Tibial nerve (tissue), 4 donors: Measurements from ENCODE around the gene KCNJ13. TPM values are rescaled to one million over a fixed set of nuclear protein-coding genes. Genes with fewer than 3 reads are reported as not detected.

Experiments used
- DNase-seq, 2 donors: peaks; one replicate each; pipeline ENCODE4 v3.0.0-alpha.2; 2019; ENCODE audit warnings: low spot score in 2 of 2
- H3K27ac ChIP-seq, 4 donors: fragments of 200-600 bp; sonication (generic) in 3 of 4; one replicate each; pipeline ENCODE4 v1.5.1; 2017 to 2019; ENCODE audit warnings: mild to moderate bottlenecking in 1 of 4
- H3K27me3 ChIP-seq, 2 donors: fragments of 200-600 bp; sonication (generic) in 1 of 2; one replicate each; pipeline versions ENCODE4 v1.5.1 to v1.6.0; 2017 to 2019
- H3K36me3 ChIP-seq, 3 donors: fragments of 200-600 bp; sonication (generic); one replicate each; pipeline ENCODE4 v1.5.1; 2018 to 2019
- H3K4me1 ChIP-seq, 4 donors: fragments of 200-600 bp; sonication (generic) in 3 of 4; one replicate each; pipeline ENCODE4 v1.5.1; 2017 to 2019
- H3K4me3 ChIP-seq, 4 donors: fragments of 200-600 bp; sonication (generic) in 3 of 4; one replicate each; pipeline ENCODE4 v1.5.1; 2017 to 2019; ENCODE audit warnings: mild to moderate bottlenecking in 1 of 4, moderate library complexity in 1 of 4
- H3K9me3 ChIP-seq, 4 donors: fragments of 200-600 bp; sonication (generic) in 3 of 4; one replicate each; pipeline ENCODE4 v1.5.1; 2017 to 2019
- CTCF ChIP-seq, 5 experiments: fragments of 200-600 bp in 3 of 5; fragments of 450-650 bp in 2 of 5; sonication (generic) in 3 of 5; IDR thresholded peaks; one replicate each; pipeline ENCODE4 v1.5.1; 2016 to 2019; ENCODE audit warnings: antibody characterized with exemption in 5 of 5, mild to moderate bottlenecking in 3 of 5, moderate library complexity in 2 of 5
- EP300 ChIP-seq, 2 donors: sonication (generic); formaldehyde crosslinking; IDR thresholded peaks; one replicate each; pipeline ENCODE4 v1.6.1; 2017; ENCODE audit warnings: antibody characterized with exemption in 2 of 2, mild to moderate bottlenecking in 1 of 2
- POLR2A ChIP-seq, 2 donors: fragments of 450-650 bp; IDR thresholded peaks; one replicate each; pipeline ENCODE4 v1.6.1; 2017; ENCODE audit warnings: antibody characterized with exemption in 2 of 2, mild to moderate bottlenecking in 2 of 2, moderate library complexity in 2 of 2
- WGBS, 2 donors: methylation state at CpG; one replicate each; pipeline ENCODE4 v1.1.5; 2018; 5-methylcytosine and 5-hydroxymethylcytosine counted together
- total RNA-seq, 4 donors: library from RNA; depleted of rRNA; stranded (reverse); fragments of >200 nt; gene quantifications; one replicate each; pipeline ENCODE4 v1.1.0, GENCODE V29; 2016

KCNJ13 gene
- total RNA-seq, 4 donors from 2014 or later: not detected

DNA sequence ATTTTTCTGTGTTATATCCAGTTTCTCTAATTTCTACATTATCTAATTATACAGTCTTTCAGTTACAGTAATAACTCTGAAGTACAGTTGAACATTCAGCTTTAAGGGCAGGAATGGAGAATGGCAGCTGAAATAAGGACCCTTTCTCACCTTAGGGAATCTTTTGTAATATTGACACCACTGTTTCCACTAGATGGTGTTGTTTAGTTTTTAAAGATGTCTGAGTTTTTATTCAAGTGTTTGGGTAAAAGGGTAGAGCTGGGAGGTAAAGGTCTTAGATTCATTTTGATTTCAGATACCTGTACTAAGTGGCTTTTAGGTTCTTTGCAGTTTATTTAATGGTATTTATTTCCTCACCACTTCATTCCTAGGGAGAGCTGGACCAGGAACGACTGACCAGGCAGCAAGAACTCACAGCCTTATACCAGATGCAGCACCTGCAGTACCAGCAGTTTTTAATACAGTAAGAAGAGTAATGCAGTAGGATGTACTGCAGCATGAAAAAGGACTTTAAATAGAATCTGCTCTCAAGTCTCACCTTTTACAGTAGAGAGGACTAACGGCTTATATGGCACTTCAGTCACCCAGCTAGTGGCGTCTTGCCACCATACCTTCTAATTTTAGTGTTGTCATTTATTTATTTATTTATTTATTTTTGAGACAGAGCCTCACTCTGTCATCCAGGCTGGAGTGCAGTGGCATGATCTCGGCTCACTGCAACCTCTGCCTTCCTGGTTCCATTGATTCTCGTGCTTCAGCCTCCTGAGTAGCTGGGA is 33.2 kb upstream of the KCNJ13 start:
- DNase-seq: no peak
- Histone ChIP-seq H3K27me3 (no peaks in the 10 kb centered on the region), H3K4me1 (no peaks in the 10 kb centered on the region), H3K9me3 (peaks cover 0 to under 1% (median 0%) of the 10 kb centered on the region in 4 donors), H3K36me3 (peaks cover 3 to 98% (median 5%) of the 10 kb centered on the region in 3 donors), H3K4me3 (no peak overlapping the region), H3K27ac (no peak overlapping the region)
- WGBS, 2 donors: 91 to 92% methylated on average over 5 of the region's 5 CpGs
- no peak for TF ChIP-seq POLR2A (IDR thresholded peaks at IDR 0.05)
- TF ChIP-seq EP300 (IDR thresholded peaks at IDR 0.05): no peak
- no peak for TF ChIP-seq CTCF (IDR thresholded peaks at IDR 0.05)

DNA sequence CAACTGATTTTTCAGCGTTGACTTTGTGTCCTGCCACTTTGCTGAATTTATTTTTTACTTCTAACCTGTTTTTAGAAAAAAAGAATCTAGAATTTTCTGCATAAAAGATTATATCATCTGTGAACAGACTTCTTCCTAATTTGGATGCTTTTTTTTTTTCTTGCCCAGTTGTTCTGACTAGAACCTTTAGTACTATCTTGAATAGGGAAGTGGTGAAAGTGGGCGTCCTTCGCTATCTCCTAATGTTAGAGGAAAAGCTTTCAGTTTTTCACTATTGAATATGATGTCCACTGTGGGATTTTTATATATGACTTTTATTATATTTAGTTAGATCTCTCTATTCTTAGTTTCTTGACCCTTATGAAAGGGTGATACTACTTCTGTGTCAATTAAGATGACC is 25.7 kb upstream of the KCNJ13 start:
- Histone ChIP-seq H3K4me1 (no peaks in the 10 kb centered on the region), H3K36me3 (peaks cover 0 to 88% (median 0%) of the 10 kb centered on the region in 3 donors), H3K4me3 (no peak overlapping the region), H3K27me3 (no peaks in the 10 kb centered on the region), H3K9me3 (peaks cover 0 to 29% (median 5%) of the 10 kb centered on the region in 4 donors), H3K27ac (no peak overlapping the region)
- WGBS, 2 donors: 77 to 93% methylated on average over 3 of the region's 3 CpGs
- DNase-seq: no peak
- TF ChIP-seq POLR2A (IDR thresholded peaks at IDR 0.05) (no peak), CTCF (IDR thresholded peaks at IDR 0.05) (no peak), EP300 (IDR thresholded peaks at IDR 0.05) (no peak)

- Histone ChIP-seq H3K4me3 (no peak overlapping the region), H3K9me3 (peaks cover 0 to 29% (median 5%) of the 10 kb centered on the region in 4 donors), H3K27me3 (no peaks in the 10 kb centered on the region), H3K36me3 (peaks cover 0 to 88% (median 2%) of the 10 kb centered on the region in 3 donors), H3K4me1 (no peaks in the 10 kb centered on the region), H3K27ac (no peak overlapping the region)
- TF ChIP-seq POLR2A (IDR thresholded peaks at IDR 0.05) (no peak), EP300 (IDR thresholded peaks at IDR 0.05) (no peak), CTCF (IDR thresholded peaks at IDR 0.05) (no peak)
- no peak for DNase-seq
- 19 to 33% methylated on average over 2 of the region's 2 CpGs for WGBS, 2 donors
These were observed 23.8 kb upstream of the KCNJ13 start for GRCh38 chr2:232800166-232800565.

DNA sequence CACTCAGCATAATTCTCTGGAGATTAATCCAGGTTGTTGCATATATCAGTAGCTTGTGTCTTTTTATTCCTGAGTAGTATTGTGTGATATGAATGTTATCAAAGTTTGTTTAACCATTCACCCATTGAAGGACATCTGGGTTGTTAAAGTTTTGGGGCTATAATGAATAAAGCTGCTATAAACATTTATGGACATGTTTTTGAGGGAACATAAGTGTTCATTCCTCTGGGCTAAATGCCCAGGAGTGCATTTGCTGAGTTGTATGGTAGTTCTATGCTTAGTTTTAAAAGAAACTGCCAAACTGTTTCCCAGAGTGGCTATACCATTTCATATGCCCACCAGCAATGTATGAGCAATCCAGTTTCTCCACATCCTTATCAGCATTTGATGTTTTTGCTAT is 21.8 kb upstream of the KCNJ13 start:
- Histone ChIP-seq H3K27ac (no peak overlapping the region), H3K27me3 (no peaks in the 10 kb centered on the region), H3K4me3 (no peak overlapping the region), H3K36me3 (peaks cover 0 to 91% (median 2%) of the 10 kb centered on the region in 3 donors), H3K9me3 (peaks cover 0 to 24% (median 4%) of the 10 kb centered on the region in 4 donors), H3K4me1 (no peaks in the 10 kb centered on the region)
- no peak for DNase-seq
- TF ChIP-seq CTCF (IDR thresholded peaks at IDR 0.05) (no peak), POLR2A (IDR thresholded peaks at IDR 0.05) (no peak), EP300 (IDR thresholded peaks at IDR 0.05) (no peak)

DNA sequence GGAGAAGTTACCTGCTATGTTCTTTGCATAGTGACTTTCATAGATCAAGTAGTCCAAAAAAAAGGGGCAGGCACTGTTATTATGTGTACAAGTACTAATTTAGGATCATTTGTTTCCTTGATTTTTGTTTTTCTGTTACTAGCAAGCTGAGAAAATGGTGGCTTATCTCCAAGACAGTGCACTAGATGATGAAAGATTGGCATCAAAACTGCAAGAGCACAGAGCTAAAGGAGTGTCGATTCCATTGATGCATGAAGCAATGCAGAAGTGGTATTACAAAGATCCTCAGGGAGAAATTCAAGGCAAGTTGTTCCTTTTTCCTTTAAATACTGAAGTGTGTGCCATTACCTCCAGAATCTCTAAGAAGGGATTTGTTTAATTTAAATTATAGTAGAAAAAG is 19.6 kb upstream of the KCNJ13 start:
- Histone ChIP-seq H3K36me3 (peaks cover 2 to 91% (median 12%) of the 10 kb centered on the region in 3 donors), H3K9me3 (peaks cover 0 to 1% (median 0%) of the 10 kb centered on the region in 4 donors), H3K4me1 (no peaks in the 10 kb centered on the region), H3K27ac (no peak overlapping the region), H3K27me3 (no peaks in the 10 kb centered on the region), H3K4me3 (no peak overlapping the region)
- no peak for TF ChIP-seq POLR2A (IDR thresholded peaks at IDR 0.05)
- TF ChIP-seq EP300 (IDR thresholded peaks at IDR 0.05): no peak
- no peak for TF ChIP-seq CTCF (IDR thresholded peaks at IDR 0.05)
- 83 to 90% methylated on average over 1 of the region's 1 CpG for WGBS, 2 donors
- DNase-seq: no peak
